HG03521 (cell line): ENCODE results near the gene MINDY4.
"Not testable (repeated sequence)": the region's sequence is repeated elsewhere in the genome, so short reads cannot be mapped to it uniquely, and the experiment has no call there.

ENCODE experiments used
- ATAC-seq: cut with Tn5 transposase; IDR thresholded peaks from one replicate; pipeline ENCODE4 v1.9.1; 2021; ENCODE audit warnings: mild to moderate bottlenecking, moderate library complexity; ENCODE audit not compliant: unreplicated experiment

MINDY4 gene

DNA sequence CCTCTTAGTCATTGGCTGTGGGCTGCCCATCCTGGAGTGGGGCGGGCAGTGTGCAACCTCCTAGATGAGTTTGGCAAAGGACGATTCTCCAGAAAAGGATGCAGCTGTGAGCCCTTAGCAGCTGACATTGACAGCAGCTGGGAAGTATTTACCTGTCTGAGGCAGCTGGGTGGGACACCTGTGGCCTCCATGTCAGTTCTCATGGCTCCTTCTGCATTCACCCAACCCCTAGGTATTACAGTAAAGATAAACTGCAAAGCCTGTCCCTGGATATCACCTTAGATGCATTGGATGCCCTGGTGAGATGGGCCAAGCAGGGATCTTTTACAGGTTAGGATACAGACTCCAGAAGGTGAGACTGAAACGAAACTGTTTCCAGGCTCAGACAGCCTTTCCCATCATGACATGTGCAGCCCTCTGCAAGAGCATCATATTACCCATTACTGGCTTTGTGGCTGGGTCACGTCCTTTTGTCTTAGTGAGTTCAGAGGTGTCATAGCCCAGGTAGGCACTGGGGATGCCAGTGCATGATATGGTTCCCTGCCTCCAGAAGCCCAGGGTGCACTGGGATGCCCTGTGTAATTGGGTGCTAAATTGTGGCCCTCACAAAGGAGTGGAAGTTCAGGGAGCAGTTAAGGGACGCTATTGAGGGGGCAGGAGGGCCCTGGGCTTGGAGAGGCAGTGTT, 28.9 kb downstream of the MINDY4 start:
- no peak for ATAC-seq

DNA sequence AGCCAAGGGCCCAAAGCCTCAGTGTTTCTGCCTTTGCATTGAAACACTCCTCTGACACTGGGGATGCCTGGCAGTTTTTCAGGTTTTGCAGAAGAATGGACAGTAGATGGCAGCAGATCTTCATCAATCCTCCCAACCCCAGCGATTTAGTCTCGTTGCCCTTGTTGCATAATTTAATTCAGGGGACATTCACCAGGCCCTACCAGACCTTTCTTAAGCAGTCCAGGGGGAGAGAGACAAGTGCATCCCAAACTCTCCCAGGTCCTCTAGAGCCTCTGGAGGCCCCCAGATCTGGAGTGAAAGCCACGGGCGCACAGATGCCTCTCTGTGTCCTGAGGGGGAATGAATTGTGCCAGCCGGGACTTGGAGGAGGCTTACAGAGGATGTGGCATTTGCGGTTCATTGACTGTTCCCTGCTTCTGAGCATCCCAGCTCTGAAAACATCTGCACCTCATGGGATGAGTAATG, 29.6 kb downstream of the MINDY4 start:
- no peak for ATAC-seq

DNA sequence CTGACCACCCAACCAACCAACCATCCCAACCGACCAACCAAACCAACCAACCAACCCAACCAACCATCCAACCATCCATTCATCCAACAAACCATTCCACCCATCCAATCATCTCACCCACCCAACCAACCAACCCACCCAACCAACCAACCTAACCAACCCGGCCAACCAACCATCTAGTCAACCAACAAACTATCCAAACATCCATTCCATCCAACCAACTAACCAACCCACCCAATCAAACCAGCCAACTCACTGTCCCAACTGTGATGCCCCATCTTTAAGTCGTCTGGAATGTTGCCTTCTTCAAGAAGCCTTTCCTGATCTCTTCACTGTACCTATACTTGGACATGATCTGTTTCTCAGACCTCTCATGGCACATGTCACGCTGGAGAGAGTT, 31.6 kb downstream of the MINDY4 start:
- ATAC-seq = no peak

DNA sequence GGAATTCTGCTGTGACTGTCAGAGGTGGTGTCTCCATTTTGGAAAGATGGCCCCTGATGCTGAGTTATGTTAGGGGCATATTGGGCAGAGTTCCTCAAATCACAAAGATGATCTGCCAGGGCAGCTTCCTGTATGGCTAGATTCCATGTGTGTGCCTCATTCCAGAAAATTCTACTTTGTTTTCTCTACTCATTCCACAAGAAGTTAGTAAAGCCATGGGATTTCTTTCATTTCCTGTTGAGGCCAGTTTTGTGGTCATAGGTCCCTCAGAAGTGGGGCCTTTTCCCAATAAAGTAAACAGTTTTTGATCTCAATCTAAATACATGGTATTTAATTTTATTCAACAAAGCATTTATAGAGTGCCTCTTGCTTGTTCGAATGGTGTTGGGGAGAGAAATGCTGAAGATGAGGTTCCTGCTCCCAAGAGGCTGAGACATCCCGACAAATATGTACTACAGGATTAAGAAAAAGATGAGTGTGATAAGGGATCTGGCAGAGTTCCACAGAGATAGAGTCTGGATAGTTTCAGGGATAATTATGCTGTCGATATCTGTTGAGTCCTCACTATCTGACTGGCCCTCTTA, 33.0 kb downstream of the MINDY4 start:
- ATAC-seq = no peak

DNA sequence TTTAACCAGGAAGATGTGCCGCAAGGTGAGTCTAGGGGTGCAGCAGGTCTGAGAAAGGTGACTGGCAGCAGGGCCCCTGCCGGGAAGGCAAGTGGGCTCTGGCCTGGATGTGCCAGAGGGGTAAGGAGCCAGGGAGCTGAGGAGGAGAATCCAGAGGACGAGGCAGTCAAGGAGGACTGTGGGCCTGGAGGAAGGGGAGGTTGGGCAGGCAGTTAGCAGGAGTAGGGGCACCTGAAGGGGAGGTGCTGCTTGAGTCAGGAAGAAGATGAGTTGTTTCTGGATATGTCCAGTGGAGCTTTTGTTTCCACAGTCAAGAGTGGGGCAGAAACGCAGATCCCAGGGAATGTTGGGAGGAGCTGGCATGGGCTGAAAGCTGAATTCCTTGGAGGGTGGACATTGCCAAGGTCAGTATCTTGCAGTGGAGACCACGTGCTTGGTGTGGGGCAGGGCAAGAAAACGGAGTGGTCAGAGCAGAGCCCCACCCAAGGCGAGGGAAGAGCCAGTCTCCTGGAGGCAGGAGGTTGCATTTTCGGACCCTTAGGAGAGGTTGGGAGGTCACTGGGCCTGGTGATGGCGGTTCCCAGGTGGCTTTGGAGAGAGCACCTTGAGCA, 34.0 kb downstream of the MINDY4 start:
- no peak for ATAC-seq

DNA sequence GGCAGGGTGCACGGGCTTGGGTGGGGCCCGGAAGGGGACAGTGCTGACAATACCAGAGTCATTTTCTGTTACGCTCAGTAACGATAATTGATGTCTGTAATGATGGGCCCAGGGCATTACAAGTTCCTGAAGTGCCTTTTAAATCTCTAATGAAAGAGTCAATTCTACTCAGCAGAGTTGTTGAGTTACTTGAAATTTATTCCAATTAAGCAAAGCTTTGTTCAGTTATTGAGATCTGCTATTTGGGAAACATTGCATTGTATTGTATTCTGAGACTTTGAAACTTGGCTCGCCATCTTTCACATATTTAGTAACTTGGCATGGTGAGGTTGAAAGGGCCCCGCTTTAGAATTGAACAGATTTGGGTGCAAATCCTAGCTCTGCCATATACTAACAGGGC, 34.7 kb downstream of the MINDY4 start:
- no peak for ATAC-seq

DNA sequence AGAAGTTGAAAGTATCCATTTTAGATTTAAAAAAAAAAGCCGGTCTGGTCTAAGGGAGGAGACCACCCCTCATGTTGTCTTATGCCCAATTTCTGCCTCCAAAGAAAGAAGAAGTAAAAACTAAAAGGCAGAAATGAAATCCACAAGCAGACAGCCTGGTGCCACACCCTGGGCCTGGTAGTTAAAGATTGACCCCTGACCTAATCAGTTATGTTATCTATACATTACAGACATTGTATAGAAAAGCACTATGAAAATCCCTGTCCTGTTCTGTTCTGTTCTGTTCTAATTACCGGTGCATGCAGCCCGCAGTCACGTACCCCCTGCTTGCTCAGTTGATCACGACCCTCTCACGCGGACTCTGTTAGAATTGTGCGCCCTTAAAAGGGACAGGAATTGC, 36.3 kb downstream of the MINDY4 start:
- not testable (repeated sequence) for ATAC-seq

DNA sequence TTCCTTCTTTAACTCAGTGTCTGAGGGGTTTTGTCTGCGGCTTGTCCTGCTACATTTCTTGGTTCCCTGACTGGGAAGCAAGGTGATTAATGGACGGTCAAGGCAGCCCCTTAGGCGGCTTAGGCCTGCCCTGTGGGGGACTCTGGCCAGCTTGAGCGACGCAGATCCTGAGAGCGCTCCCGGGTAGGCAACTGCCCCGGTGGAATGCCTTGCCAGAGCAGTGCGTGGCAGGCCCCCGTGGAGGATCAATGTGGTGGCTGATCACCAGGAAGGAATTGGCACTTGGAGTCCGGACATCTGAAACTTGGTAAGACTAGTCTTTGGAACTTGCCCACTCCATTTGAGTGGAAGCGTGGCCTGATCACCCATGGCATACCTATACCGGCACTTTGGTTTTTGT, 36.7 kb downstream of the MINDY4 start:
- not testable (repeated sequence) for ATAC-seq

DNA sequence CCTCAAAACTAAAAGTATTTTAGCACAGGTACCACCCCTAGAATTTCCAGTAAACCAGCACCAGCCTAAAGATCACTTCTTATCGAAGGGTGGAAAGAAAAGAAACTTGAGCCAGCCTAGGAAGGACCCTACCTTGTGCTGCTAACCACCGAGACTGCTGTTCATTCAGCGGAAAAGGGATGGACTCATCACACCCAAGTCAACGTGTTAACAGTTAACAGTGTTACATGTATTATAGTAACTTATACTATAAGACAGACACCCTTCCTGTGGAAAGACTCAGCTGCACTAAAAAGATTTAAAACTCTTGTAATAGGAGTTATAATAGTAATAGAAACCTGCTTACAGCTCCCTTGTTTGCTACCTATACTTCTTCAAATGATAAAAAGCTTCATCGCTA, 39.8 kb downstream of the MINDY4 start:
- ATAC-seq = no peak

DNA sequence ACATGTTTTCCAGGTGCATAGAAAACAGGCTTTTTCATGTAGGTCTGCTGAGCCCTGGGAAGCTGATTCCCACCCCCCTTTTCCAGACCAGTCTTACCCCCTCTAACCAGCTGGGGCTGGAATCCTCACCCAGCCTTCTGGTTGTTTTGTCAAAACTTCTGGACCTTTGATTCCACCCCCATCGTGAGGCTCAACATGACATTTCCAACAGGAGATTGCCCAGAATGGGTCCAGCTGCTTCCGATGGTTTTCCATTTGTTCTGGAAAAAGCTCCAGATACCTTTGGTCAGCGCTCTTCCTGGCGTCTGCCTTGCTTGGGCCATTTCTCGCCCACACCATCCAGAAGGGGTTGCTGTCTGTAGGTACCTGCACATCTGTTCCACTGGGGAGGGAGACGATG, 41.5 kb downstream of the MINDY4 start:
- ATAC-seq = no peak

DNA sequence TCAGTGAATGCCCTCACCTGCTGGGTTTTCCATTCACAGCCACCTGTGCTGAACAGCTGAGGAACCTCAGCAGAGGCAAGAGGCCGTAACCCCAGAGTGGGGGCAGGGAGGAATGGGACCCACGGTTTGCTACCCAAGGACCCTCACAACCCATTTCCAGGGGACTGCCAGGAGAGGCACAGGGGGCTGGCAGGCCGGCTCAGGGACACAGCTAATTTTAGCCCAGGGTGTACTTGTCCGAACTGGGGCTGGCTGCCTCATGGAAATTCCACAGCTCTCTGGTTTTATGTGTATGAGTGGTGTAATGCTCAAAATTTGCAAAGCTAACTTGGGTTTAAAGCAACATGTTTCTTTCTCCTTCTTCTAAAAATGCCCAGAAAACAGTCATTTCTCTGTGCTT, 42.2 kb downstream of the MINDY4 start:
- ATAC-seq = no peak

DNA sequence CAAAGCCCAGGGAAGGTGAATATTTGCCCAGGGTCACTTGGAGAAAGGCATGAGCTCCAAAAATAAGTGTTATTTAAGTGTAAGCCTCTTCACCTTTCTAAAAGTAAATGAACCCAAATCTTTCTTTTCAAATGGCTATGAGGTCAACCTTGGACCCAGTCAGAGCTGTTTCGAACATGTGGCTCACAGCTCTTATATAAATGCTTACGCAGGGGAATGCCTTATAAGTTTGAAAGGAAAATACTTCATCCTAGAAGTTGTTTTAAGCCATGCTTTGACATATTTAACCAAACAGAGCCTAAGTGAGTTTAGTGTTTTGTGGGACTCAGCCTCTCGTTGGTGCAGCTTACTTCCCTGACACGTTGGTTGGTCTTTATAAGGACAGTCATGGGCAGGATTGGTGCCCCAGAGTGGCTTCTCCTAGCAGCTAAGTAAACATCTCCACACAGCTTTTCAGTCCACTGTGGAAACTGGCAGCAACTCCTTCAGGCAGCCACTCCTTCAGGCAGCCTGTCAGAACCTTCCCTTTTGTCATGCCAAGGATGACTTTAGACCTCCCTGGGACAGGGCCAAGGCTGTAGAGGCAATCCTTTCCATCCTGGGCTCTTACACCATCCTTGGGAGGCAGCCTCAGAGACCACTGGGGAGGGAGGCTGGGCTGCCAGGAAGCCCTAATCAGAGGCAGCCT, 43.6 kb downstream of the MINDY4 start:
- ATAC-seq = no peak

DNA sequence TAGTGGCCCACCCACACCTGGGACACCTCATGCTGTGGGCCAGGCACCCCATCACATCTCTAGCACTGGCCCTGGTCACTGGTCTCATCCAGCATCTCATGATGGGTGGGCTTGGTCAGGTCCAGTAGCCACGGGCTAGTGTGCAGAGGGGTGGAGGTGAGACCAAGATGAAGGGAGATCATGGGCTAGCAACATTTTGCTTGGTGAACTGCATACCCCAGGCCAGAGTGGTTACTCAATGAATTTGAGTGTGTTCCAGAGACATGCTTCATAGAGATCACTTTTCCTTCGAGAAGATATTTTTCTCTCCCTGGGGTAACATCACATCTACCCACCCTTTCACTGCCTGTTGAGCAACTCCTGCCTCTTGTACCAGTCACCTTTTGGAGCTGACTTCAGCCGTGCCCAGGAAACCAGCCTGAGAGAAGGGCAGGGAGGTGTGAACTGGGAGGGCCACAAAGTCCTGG, 44.2 kb downstream of the MINDY4 start:
- ATAC-seq = no peak

DNA sequence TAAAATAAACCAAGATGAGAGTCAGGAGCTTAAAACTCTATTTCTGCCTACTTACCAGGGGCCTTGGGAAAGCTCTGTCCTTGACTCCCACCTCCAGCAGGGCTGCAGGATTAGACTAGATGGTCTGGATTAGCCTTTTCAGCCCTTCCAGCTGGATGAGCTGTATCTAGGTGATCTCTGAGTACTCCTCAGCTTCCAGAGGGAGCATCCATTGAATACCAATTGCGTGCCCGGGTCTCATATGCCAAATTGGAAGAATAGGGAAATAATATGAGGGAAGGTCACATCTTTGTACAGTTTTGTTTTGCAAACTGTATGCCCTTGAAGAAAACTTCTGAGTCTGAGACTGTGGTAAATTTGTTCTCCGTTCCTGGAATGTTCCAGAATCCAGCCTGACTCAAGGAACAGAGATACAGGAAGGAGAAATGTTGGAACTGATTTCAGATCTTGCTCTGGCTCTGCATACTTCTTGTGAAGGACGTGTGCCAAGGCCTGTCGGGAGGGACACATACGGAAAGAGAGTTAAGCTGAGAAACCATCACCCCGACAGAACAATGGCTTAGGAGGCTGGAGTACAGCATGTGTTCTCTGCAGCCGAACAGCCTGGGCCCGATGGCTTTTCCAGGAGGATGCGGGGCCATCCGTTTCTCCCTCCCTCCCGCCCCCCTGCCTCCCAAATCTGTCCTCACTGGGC, 44.9 kb downstream of the MINDY4 start:
- no peak for ATAC-seq

DNA sequence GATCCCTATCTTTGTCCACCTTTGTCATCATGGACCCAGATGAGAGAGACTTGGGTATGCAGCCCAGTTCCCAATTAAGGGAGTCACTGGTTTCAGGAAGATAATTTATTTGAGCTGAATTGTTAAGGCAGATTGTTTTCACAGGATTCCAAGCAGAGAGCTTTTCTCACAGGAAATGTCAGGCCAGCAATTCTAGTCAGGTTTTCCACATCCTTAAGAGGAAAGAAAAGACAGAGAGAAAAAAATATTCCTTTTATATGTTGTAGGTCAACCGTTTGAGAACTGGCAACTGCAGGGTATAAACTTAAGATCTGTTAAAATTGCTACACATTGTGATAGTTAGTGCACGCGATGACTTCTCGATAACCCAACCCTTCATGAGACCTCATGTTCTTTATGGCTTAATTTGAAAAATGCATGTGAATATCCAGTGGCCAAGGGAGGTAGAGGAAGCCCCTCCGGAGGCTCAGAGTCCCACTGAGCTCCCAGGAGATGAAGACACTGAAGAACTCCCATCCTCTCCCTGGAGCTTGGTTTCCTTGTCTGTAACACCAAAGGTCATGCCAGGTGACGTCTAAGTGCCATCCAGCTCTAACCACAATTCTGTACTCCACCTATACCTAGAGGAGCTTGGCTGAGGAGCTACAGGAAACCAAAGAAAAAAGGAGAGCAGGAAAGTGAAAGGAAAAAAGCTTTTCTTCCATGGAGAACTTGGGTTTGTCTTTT, 45.6 kb downstream of the MINDY4 start:
- no peak for ATAC-seq

DNA sequence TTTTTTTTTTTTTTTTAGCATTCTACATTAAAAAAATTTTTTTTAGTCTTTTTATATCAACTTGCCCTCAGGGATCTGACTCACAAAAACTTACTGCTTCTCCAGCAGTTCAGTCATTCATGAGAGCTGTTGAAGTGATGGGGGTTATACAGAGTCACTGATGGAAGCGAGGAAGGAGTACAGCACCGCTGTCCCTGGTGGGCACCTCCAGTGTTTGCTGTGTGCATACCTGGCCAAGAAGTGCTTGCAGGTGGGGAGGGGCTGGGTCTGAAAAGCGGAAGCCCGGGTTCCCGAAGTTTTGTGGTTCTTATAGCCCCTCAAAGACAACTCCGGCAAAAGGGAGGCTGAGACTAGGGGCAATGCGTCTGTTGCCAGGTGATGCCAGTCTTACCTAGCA, 46.2 kb downstream of the MINDY4 start:
- no peak for ATAC-seq

DNA sequence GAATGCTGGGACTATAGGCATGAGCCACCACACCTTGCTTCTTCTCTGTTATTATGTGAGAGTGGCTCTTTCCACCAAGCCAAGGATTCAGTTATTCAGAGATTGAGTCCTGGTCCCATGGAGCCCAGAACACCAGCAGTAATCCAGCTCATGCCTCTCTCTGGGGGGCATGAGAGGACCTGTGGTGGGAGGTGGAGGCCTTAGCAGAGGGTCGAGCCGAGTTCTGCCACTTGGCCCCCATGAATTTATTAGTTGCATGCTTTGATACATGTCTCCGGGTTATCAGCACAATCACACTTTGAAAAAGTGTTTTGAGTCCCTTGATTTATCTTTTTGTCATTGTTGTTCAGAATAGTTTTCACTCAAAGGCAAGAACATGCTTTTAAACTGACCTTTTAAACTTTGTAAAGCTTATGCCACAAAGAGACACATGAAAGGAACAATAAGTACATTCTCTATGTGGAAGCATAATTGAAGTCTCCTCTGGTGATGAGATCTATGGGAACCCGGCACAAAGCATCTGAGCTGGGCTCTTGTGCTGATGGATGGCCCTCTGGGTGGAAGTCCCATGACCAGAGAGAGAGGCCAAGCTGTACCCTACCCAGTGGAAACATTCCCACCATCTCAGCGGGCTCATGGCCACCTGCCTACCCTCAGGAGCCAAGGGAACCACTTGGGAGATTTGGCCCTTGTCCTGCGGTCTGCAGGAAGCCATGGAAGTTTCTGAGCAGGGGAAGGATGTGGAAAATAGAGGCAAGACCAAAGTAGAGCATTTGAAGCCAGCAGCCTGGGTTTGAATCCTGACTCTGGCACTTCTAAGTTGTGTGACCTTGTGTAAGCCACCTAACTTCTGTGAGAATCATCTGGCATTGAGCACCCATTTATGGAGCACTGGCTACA, 53.9 kb downstream of the MINDY4 start:
- no peak for ATAC-seq

DNA sequence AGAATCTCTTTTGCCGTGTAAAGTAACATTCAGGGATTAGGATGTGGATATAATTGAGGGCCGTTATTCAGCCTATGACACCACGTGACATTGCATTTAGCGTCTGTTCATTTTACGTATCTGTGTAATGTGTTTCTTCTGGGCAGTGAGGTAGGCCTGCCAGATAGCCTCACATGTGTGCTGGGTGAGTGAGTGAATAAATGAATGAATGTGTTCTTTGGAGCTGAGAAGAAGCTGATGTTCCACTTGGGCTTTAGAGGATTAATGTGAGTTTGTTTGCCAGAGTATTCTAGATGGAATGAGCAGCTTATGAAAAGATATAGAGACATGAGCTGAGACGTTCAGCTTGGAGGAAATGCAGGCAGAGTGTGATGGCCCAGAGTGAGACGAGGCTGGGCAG, 55.0 kb downstream of the MINDY4 start:
- no peak for ATAC-seq

DNA sequence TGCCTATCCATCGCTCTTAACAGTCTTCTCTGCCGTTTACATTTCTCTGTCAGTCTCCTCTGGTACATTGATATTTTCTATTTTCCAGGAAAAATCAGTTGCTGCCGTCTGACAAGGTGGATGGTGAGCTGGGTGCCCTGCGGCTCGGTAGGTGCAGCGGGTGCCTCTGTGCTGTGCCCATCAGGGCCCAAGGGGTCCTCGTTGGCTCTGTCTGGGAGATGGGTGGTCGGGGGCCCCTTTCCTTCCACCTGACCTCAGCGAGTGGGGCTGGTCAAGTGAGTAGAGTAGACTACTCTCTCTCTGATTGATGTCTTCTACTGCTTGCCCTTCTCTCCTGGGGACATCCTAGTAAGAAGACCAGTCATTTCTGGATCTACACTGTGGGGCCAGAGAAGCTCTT, 57.4 kb downstream of the MINDY4 start:
- no peak for ATAC-seq

DNA sequence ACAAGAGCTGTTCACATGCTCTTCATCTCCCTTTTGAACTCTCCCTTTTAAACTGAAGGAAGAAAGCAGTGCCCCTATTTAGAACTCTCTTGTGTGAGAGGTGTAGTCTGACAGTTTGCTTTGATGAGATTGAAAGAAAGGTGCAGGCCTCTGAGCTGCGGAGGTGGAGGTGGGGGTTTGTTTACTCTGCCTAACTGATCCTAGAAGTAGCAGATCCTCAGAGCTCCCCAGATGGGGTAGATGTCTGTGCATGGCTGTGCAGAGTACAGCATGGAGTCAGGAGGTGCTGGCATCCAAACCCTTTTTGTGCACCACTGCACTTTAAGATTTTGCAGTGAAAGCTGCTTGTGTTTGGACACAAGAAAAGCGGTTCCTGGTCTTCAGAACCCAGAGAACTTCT, 58.3 kb downstream of the MINDY4 start:
- ATAC-seq = no peak
